ENCODE results near the gene RCC1. TPM values are rescaled to one million over a fixed set of nuclear protein-coding genes. Genes with fewer than 3 reads are reported as not detected.
"Not testable (repeated sequence)": the region's sequence is repeated elsewhere in the genome, so short reads cannot be mapped to it uniquely, and the experiment has no call there.

Gene RCC1
- total RNA-seq, 1 donor from 2014 or later, result 34.8 TPM

DNA sequence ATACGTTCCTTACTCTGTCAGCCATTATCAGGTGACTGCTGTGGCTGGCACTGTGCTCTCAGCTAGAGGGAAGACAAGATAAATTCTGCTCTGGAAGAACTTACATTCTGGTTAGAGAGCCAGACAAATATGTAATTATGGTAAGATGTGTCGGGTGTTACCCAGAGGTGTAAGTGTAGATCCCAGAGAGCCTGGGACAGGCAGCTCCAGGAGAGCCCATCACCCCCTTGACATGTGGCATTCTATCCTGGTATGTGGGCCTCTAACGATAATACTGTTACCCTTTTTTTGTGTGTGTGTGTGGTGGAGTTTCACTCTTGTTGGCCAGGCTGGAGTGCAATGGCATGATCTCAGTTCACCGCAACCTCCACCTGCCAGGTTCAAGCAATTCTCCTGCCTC lies 66.1 kb downstream of the RCC1 start:
- Histone ChIP-seq H3K4me3 (no peak overlapping the region), H3K4me2 (no peak overlapping the region), H2AFZ (replicated peaks) (no peak overlapping the region), H3K4me1 (no peaks in the 10 kb centered on the region), H4K20me1 (ENCODE audit: low read depth) (no peaks in the 10 kb centered on the region), H3K9me3 (ENCODE audit: low read depth) (no peaks in the 10 kb centered on the region), H3K36me3 (no peaks in the 10 kb centered on the region), H3K27me3 (no peaks in the 10 kb centered on the region), H3K27ac (no peak overlapping the region), H3F3A (ENCODE audit: low read depth) (peaks cover 9% of the 10 kb centered on the region), H3K79me2 (ENCODE audit: low read depth) (no peaks in the 10 kb centered on the region), H3K9ac (no peak overlapping the region)
- TF ChIP-seq EZH2 (IDR thresholded peaks at IDR 0.05), result no peak
- TF ChIP-seq, protein P1, sequence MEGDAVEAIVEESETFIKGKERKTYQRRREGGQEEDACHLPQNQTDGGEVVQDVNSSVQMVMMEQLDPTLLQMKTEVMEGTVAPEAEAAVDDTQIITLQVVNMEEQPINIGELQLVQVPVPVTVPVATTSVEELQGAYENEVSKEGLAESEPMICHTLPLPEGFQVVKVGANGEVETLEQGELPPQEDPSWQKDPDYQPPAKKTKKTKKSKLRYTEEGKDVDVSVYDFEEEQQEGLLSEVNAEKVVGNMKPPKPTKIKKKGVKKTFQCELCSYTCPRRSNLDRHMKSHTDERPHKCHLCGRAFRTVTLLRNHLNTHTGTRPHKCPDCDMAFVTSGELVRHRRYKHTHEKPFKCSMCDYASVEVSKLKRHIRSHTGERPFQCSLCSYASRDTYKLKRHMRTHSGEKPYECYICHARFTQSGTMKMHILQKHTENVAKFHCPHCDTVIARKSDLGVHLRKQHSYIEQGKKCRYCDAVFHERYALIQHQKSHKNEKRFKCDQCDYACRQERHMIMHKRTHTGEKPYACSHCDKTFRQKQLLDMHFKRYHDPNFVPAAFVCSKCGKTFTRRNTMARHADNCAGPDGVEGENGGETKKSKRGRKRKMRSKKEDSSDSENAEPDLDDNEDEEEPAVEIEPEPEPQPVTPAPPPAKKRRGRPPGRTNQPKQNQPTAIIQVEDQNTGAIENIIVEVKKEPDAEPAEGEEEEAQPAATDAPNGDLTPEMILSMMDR (IDR thresholded peaks at IDR 0.05), result no peak
- no peak for TF ChIP-seq EZH2phosphoT487 (IDR thresholded peaks at IDR 0.05)
- no peaks in the 10 kb centered on the region for H3K9me3 Mint-ChIP-seq
- DNase-seq (ENCODE audit: low spot score), result no peak
- peaks cover 16% of the 10 kb centered on the region for H3K36me3 Mint-ChIP-seq
- H3K4me1 Mint-ChIP-seq, result no peaks in the 10 kb centered on the region
- H3K4me3 Mint-ChIP-seq, result no peak overlapping the region
- H3K27ac Mint-ChIP-seq, result no peak overlapping the region
- H3K27me3 Mint-ChIP-seq (ENCODE audit: insufficient read depth, low read depth), result no peaks in the 10 kb centered on the region

DNA sequence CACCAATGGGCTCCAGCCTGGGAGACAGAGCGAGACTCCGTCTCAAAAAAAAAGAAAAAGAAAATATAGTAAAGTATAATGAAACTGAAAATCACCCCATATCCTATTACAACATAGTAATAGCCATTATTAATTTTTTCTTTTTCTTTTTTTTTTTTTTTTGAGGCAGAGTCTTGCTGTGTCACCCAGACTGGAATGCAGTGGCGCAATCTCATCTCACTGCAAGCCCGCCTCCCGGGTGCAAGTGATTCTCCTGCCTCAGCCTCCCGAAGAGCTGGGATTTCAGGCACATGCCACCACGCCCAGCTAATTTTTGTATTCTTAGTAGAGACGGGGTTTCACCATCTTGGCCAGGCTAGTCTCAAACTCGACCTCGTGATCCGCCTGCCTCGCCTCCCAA lies 67.0 kb downstream of the RCC1 start:
- H3K9me3 ChIP-seq (ENCODE audit: low read depth); H3K4me2 ChIP-seq; H3K36me3 ChIP-seq; H3K27ac Mint-ChIP-seq; DNase-seq (ENCODE audit: low spot score); H3K4me1 Mint-ChIP-seq; H4K20me1 ChIP-seq (ENCODE audit: low read depth); H3K4me1 ChIP-seq; H3K4me3 Mint-ChIP-seq; H3K27ac ChIP-seq; H3K9me3 Mint-ChIP-seq; H2AFZ ChIP-seq (replicated peaks); H3K27me3 Mint-ChIP-seq (ENCODE audit: insufficient read depth, low read depth); H3K27me3 ChIP-seq; H3K4me3 ChIP-seq; H3K79me2 ChIP-seq (ENCODE audit: low read depth); H3K9ac ChIP-seq: not testable (repeated sequence)
- H3F3A ChIP-seq (ENCODE audit: low read depth), result peaks cover 19% of the 10 kb centered on the region
- peaks cover 14% of the 10 kb centered on the region for H3K36me3 Mint-ChIP-seq

DNA sequence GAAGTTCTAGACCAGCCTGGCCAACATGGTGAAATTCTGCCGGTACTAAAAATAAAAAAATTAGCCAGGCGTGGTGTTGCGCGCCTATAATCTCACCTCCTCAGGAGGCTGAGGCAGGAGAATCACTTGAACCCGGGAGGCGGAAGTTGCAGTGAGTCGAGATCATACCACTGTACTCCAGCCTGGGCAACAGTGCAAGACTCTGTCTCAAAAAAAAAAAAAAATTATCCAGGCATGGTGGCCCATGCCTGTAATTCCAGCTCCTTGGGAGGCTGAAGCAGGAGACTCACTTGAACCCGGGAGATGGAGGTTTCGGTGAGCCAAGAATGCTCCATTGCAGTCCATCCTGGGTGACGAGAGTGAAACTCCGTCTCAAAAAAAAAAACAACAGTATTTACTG lies 67.7 kb downstream of the RCC1 start:
- H2AFZ ChIP-seq (replicated peaks), result no peak overlapping the region
- peaks cover 26% of the 10 kb centered on the region for H3F3A ChIP-seq (ENCODE audit: low read depth)
- H3K79me2 ChIP-seq (ENCODE audit: low read depth), result no peaks in the 10 kb centered on the region
- Mint-ChIP-seq H3K27me3 (ENCODE audit: insufficient read depth, low read depth) (no peaks in the 10 kb centered on the region), H3K4me1 (no peaks in the 10 kb centered on the region), H3K9me3 (no peaks in the 10 kb centered on the region), H3K27ac (no peak overlapping the region), H3K4me3 (no peak overlapping the region), H3K36me3 (peaks cover 15% of the 10 kb centered on the region)
- H3K9me3 ChIP-seq (ENCODE audit: low read depth), result no peaks in the 10 kb centered on the region
- no peak overlapping the region for H3K27ac ChIP-seq
- peaks cover 3% of the 10 kb centered on the region for H4K20me1 ChIP-seq (ENCODE audit: low read depth)
- no peaks in the 10 kb centered on the region for H3K27me3 ChIP-seq
- H3K4me2 ChIP-seq, result no peak overlapping the region
- no peak overlapping the region for H3K9ac ChIP-seq
- H3K36me3 ChIP-seq, result no peaks in the 10 kb centered on the region
- H3K4me1 ChIP-seq, result no peaks in the 10 kb centered on the region
- TF ChIP-seq EZH2phosphoT487 (IDR thresholded peaks at IDR 0.05) (no peak), EZH2 (IDR thresholded peaks at IDR 0.05) (no peak)
- TF ChIP-seq, protein P1 (IDR thresholded peaks at IDR 0.05), result no peak
- no peak overlapping the region for H3K4me3 ChIP-seq
- DNase-seq (ENCODE audit: low spot score), result no peak

DNA sequence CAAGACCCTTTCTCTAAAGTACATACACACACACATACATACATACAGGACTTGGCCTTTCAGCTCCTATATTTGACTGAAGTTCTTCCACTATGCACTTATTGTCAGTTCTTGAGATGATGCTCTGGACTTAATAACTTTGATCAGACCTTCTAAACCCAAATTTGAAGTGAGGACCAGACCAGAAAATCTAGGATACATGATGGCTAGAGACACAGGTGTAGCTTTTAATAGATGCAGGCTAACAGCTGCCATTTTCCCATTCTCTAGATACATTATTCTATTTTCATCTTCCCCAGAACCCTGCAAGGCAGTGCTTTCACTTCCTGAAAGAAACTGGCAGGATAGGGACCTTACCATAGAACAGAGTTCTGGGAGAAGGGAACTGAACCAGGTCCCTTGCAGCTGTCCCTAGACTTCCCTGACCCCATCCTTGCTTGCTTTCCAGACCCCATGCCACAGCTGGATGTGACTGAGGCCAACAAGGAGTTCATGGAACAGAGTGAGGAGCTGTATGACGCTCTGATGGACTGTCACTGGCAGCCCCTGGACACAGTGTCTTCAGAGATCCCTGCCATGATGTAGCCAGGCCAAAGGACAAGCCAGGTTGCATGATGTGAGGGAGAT lies 71.3 kb downstream of the RCC1 start:
- peaks cover 4% of the 10 kb centered on the region for H3K27me3 ChIP-seq
- H3K4me3 ChIP-seq, result no peak overlapping the region
- H3K27ac ChIP-seq, result peak overlapping the region; percentile 30
- peaks cover 25% of the 10 kb centered on the region for H3K79me2 ChIP-seq (ENCODE audit: low read depth)
- H3K9ac ChIP-seq, result no peak overlapping the region
- no peak overlapping the region for H3K4me2 ChIP-seq
- Mint-ChIP-seq H3K27ac (no peak overlapping the region), H3K9me3 (no peaks in the 10 kb centered on the region), H3K4me3 (no peak overlapping the region), H3K4me1 (peaks cover 18% of the 10 kb centered on the region), H3K36me3 (peaks cover 28% of the 10 kb centered on the region), H3K27me3 (ENCODE audit: insufficient read depth, low read depth) (peaks cover 5% of the 10 kb centered on the region)
- no peaks in the 10 kb centered on the region for H3K36me3 ChIP-seq
- H2AFZ ChIP-seq (replicated peaks), result no peak overlapping the region
- peaks cover 33% of the 10 kb centered on the region for H4K20me1 ChIP-seq (ENCODE audit: low read depth)
- H3K9me3 ChIP-seq (ENCODE audit: low read depth), result no peaks in the 10 kb centered on the region
- DNase-seq (ENCODE audit: low spot score), result no peak
- H3F3A ChIP-seq (ENCODE audit: low read depth), result peaks cover 51% of the 10 kb centered on the region
- peaks cover 11% of the 10 kb centered on the region for H3K4me1 ChIP-seq
- TF ChIP-seq EZH2phosphoT487 (IDR thresholded peaks at IDR 0.05) (no peak), EZH2 (IDR thresholded peaks at IDR 0.05) (no peak)
- TF ChIP-seq, protein P1 (IDR thresholded peaks at IDR 0.05), result no peak
